PC-9 (cell line): ENCODE results near the gene ARL2BP. TPM values are rescaled to one million over a fixed set of nuclear protein-coding genes. Genes with fewer than 3 reads are reported as not detected.

Experiments
- BruUV-seq: library from RNA; stranded (reverse); fragments of 400-500 nt; replicated peaks from 2 replicates; lab custom pipeline; 2021; lab: Mats Ljungman, UMichigan
- CTCF ChIA-PET: fragments of 300-600 bp; sonication (Branson Sonifier 250); formaldehyde crosslinking; loops from one replicate; lab custom pipeline; 2022; ENCODE audit warnings: antibody characterized with exemption; lab: Charles Lee
- POLR2A ChIA-PET: fragments of 300-600 bp; sonication (Branson Sonifier 250); formaldehyde crosslinking; loops from one replicate; lab custom pipeline; 2022; ENCODE audit warnings: antibody characterized with exemption; ENCODE audit not compliant: unreplicated experiment; lab: Charles Lee
- DNase-seq, 2 experiments: peaks; one replicate each; pipeline versions ENCODE4 v3.0.0 to v3.0.0-alpha.2; 2015 to 2022; ENCODE audit warnings: mixed read lengths in 1 of 2
- H2AFZ ChIP-seq: fragments of 200-600 bp; sonication (generic); 2 replicates; pipeline ENCODE4 v1.8.1; 2017; ENCODE audit warnings: antibody characterized with exemption
- H3F3A ChIP-seq: fragments of 200-600 bp; sonication (generic); 2 replicates; pipeline ENCODE4 v1.8.1; 2017; ENCODE audit warnings: antibody characterized with exemption, mild to moderate bottlenecking, low read depth; ENCODE audit not compliant: insufficient read depth
- H3K27ac ChIP-seq: fragments of 200-600 bp; sonication (generic); 2 replicates; pipeline ENCODE4 v1.6.1; 2016; ENCODE audit warnings: mixed run types
- H3K27me3 ChIP-seq: fragments of 200-600 bp; sonication (generic); 2 replicates; pipeline ENCODE4 v1.6.1; 2016; ENCODE audit warnings: low read depth, mixed run types; ENCODE audit not compliant: insufficient read depth
- H3K36me3 ChIP-seq: fragments of 200-600 bp; sonication (generic); 2 replicates; pipeline ENCODE4 v1.6.1; 2016; ENCODE audit warnings: low read depth, mixed run types
- H3K4me1 ChIP-seq: fragments of 200-600 bp; sonication (generic); replicated peaks from 2 replicates; pipeline ENCODE4 v1.6.1; 2016; ENCODE audit warnings: mixed run types; ENCODE audit not compliant: insufficient read depth
- H3K4me2 ChIP-seq: fragments of 200-600 bp; sonication (generic); 2 replicates; pipeline ENCODE4 v1.6.1; 2017; ENCODE audit warnings: mixed run types
- H3K4me3 ChIP-seq: fragments of 200-600 bp; sonication (generic); 2 replicates; pipeline ENCODE4 v1.6.1; 2016; ENCODE audit warnings: mixed run types
- H3K79me2 ChIP-seq: fragments of 200-600 bp; sonication (generic); 2 replicates; pipeline ENCODE4 v1.6.1; 2017; ENCODE audit warnings: low read depth, mixed run types
- H3K9me2 ChIP-seq: fragments of 200-600 bp; sonication (generic); 2 replicates; pipeline ENCODE4 v1.8.1; 2017; ENCODE audit warnings: mild to moderate bottlenecking; ENCODE audit not compliant: insufficient read depth
- H3K9me3 ChIP-seq: fragments of 200-600 bp; sonication (generic); 2 replicates; pipeline ENCODE4 v1.8.1; 2016; ENCODE audit warnings: low read depth; ENCODE audit not compliant: insufficient read depth
- H4K20me1 ChIP-seq: fragments of 200-600 bp; sonication (generic); 2 replicates; pipeline ENCODE4 v1.8.1; 2017; ENCODE audit not compliant: insufficient read depth
- EZH2 ChIP-seq: fragments of 200-600 bp; sonication (generic); IDR thresholded peaks from 2 replicates; pipeline ENCODE4 v1.8.0; 2017; ENCODE audit warnings: antibody characterized with exemption, low read depth
- intact Hi-C: fragments of 100-400 bp; cut with micrococcal nuclease; formaldehyde crosslinking; loops from one replicate; pipeline ENCODE4 v1.10.0; 2022; ENCODE audit not compliant: unreplicated experiment
- total RNA-seq: library from RNA; stranded (reverse); gene quantifications from 2 replicates; pipeline ENCODE4 v1.2.3, GENCODE V29; 2021
- TF ChIP-seq, protein P1 (sequence below): fragments of 200-600 bp; sonication (generic); conservative IDR thresholded peaks from 2 replicates; pipeline ENCODE4 v1.6.1; 2017; ENCODE audit warnings: mixed run types, antibody characterized with exemption, mild to moderate bottlenecking, moderate library complexity

The ARL2BP gene
- total RNA-seq, 1 experiment from 2014 or later: 23.6 TPM

- no peak overlapping the region for H3K4me3 ChIP-seq
- no peaks in the 10 kb centered on the region for H3K9me2 ChIP-seq
- no peaks in the 10 kb centered on the region for H3K79me2 ChIP-seq
- H2AFZ ChIP-seq: no peak overlapping the region
- 0 out of 2 replicates have a peak, but pooled peaks cover 3% of the 10 kb centered on the region for H3K9me3 ChIP-seq
- POLR2A ChIA-PET: no interaction called here
- H3F3A ChIP-seq: peaks cover 3% of the 10 kb centered on the region; the same call in 1 of the 2 replicates
- TF ChIP-seq EZH2: no peak
- TF ChIP-seq, protein P1, sequence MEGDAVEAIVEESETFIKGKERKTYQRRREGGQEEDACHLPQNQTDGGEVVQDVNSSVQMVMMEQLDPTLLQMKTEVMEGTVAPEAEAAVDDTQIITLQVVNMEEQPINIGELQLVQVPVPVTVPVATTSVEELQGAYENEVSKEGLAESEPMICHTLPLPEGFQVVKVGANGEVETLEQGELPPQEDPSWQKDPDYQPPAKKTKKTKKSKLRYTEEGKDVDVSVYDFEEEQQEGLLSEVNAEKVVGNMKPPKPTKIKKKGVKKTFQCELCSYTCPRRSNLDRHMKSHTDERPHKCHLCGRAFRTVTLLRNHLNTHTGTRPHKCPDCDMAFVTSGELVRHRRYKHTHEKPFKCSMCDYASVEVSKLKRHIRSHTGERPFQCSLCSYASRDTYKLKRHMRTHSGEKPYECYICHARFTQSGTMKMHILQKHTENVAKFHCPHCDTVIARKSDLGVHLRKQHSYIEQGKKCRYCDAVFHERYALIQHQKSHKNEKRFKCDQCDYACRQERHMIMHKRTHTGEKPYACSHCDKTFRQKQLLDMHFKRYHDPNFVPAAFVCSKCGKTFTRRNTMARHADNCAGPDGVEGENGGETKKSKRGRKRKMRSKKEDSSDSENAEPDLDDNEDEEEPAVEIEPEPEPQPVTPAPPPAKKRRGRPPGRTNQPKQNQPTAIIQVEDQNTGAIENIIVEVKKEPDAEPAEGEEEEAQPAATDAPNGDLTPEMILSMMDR: no peak
- H3K27ac ChIP-seq: no peak overlapping the region
- no peaks in the 10 kb centered on the region for H3K27me3 ChIP-seq
- no TSS peak for BruUV-seq
- H4K20me1 ChIP-seq: no peaks in the 10 kb centered on the region
- H3K4me1 ChIP-seq: no peaks in the 10 kb centered on the region
- CTCF ChIA-PET: no interaction called here
- DNase-seq: no peak
- intact Hi-C loops: no loop called here
- H3K4me2 ChIP-seq: no peak overlapping the region
- H3K36me3 ChIP-seq: peaks cover 51% of the 10 kb centered on the region
Observed at GRCh38 chr16:57208926-57209325, 36.1 kb upstream of the ARL2BP start.

- Histone ChIP-seq H3K9me2 (no peaks in the 10 kb centered on the region), H3K27ac (no peak overlapping the region), H2AFZ (no peak overlapping the region), H3K4me3 (no peak overlapping the region), H4K20me1 (no peaks in the 10 kb centered on the region), H3K4me2 (no peak overlapping the region), H3K4me1 (no peaks in the 10 kb centered on the region), H3K79me2 (no peaks in the 10 kb centered on the region), H3K36me3 (peaks cover 56% of the 10 kb centered on the region), H3F3A (no peaks in the 10 kb centered on the region), H3K9me3 (0 out of 2 replicates have a peak, but pooled peaks cover 9% of the 10 kb centered on the region), H3K27me3 (no peaks in the 10 kb centered on the region)
- ChIA-PET CTCF (no interaction called here), POLR2A (no interaction called here)
- no peak for TF ChIP-seq EZH2
- TF ChIP-seq, protein P1: no peak
- no peak for DNase-seq
- BruUV-seq: no TSS peak
- intact Hi-C loops: no loop called here
Observed at GRCh38 chr16:57209780-57210179, 35.3 kb upstream of the ARL2BP start.

- H3K27ac ChIP-seq: no peak overlapping the region
- H3K36me3 ChIP-seq: peaks cover 55% of the 10 kb centered on the region
- no TSS peak for BruUV-seq
- ChIA-PET POLR2A (no interaction called here), CTCF (no interaction called here)
- intact Hi-C loops: no loop called here
- no peaks in the 10 kb centered on the region for H4K20me1 ChIP-seq
- no peak for TF ChIP-seq EZH2
- TF ChIP-seq, protein P1: no peak
- no peaks in the 10 kb centered on the region for H3K27me3 ChIP-seq
- no peak overlapping the region for H3K4me2 ChIP-seq
- no peak for DNase-seq
- no peaks in the 10 kb centered on the region for H3K9me2 ChIP-seq
- no peaks in the 10 kb centered on the region for H3F3A ChIP-seq
- no peak overlapping the region for H2AFZ ChIP-seq
- no peaks in the 10 kb centered on the region for H3K4me1 ChIP-seq
- H3K9me3 ChIP-seq: peaks cover 22% of the 10 kb centered on the region; the same call in 1 of the 2 replicates
- H3K79me2 ChIP-seq: no peaks in the 10 kb centered on the region
- H3K4me3 ChIP-seq: no peak overlapping the region
Observed at GRCh38 chr16:57213462-57213861, 31.6 kb upstream of the ARL2BP start.
